ENCODE data around the gene REN. TPM values are rescaled to one million over a fixed set of nuclear protein-coding genes. Genes with fewer than 3 reads are reported as not detected.

Gene REN
- total RNA-seq: under 1 TPM in 2 of 3 donors, not detected in 1; 0.26 to 0.87 TPM
- long read RNA-seq, donor 1, partial matches to known transcripts: 0 of 2 reads
- long read RNA-seq, donor 1, other reads (novel, unspliced or antisense): 2 of 2 reads
- long read RNA-seq, donor 2: 0 reads

- no peak within 1 kb of the TSS for H3K4me3 ChIP-seq
- H3K9me3 ChIP-seq: peaks cover 6% of the 10 kb centered on the region
- ATAC-seq: no peak
- no peaks in the 10 kb centered on the region for H3K36me3 ChIP-seq (ENCODE audit: low read depth)
- no peak for DNase-seq
- no peak for TF ChIP-seq CTCF (IDR thresholded peaks at IDR 0.05)
- intact Hi-C loops (cut with DNase I, micrococcal nuclease): no loop called here
- H3K4me1 ChIP-seq (ENCODE audit: low read depth): peaks cover 3% of the 10 kb centered on the region
These were observed at the start of gene REN for GRCh38 chr1:204166219-204166618. REN (minus strand) TSS chr1:204166337; CDS start chr1:204166293, 44 bp downstream.

GRCh38 chr1:204213668-204214662 is 47.8 kb upstream of the REN start, which contains the start of gene GOLT1A:
GOLT1A (minus strand) TSS chr1:204213988; CDS start chr1:204213906, 82 bp downstream.
- no peak within 1 kb of the TSS for H3K4me3 ChIP-seq
- H3K36me3 ChIP-seq (ENCODE audit: low read depth): no peaks in the 10 kb centered on the region
- no peaks in the 10 kb centered on the region for H3K9me3 ChIP-seq
- peak; percentile 90 to 93 (median 90) for DNase-seq
- H3K4me1 ChIP-seq (ENCODE audit: low read depth): peaks cover 2% of the 10 kb centered on the region
- peak; percentile 11 for TF ChIP-seq CTCF (IDR thresholded peaks at IDR 0.05)
- peak; percentile 98 for ATAC-seq
- intact Hi-C loops (cut with DNase I, micrococcal nuclease): loop anchor here in 1 of 2 donors (5.0 kb wide), 1 partner anchor 148 kb away; no protein-coding TSS in a partner anchor

GRCh38 chr1:204212715-204213114 is 46.6 kb upstream of the REN start:
- H3K36me3 ChIP-seq (ENCODE audit: low read depth): no peaks in the 10 kb centered on the region
- H3K4me1 ChIP-seq (ENCODE audit: low read depth): peaks cover 2% of the 10 kb centered on the region
- DNase-seq (no peak), ATAC-seq (no peak)
- intact Hi-C loops (cut with DNase I, micrococcal nuclease): loop anchor here in 1 of 2 donors (5.0 kb wide), 1 partner anchor 150 kb away; no protein-coding TSS in a partner anchor
- no peak for TF ChIP-seq CTCF (IDR thresholded peaks at IDR 0.05)
- no peaks in the 10 kb centered on the region for H3K9me3 ChIP-seq
- no peak overlapping the region for H3K4me3 ChIP-seq

GRCh38 chr1:204211046-204211445 is 44.9 kb upstream of the REN start:
- ATAC-seq (no peak), DNase-seq (no peak)
- no peaks in the 10 kb centered on the region for H3K9me3 ChIP-seq
- intact Hi-C loops (cut with DNase I, micrococcal nuclease): loop anchor here in 1 of 2 donors (5.0 kb wide), 1 partner anchor 151 kb away; no protein-coding TSS in a partner anchor
- H3K4me1 ChIP-seq (ENCODE audit: low read depth): peaks cover 7% of the 10 kb centered on the region
- no peaks in the 10 kb centered on the region for H3K36me3 ChIP-seq (ENCODE audit: low read depth)
- no peak overlapping the region for H3K4me3 ChIP-seq
- no peak for TF ChIP-seq CTCF (IDR thresholded peaks at IDR 0.05)

- Histone ChIP-seq H3K36me3 (ENCODE audit: low read depth) (no peaks in the 10 kb centered on the region), H3K4me1 (ENCODE audit: low read depth) (peaks cover 4% of the 10 kb centered on the region), H3K9me3 (no peaks in the 10 kb centered on the region), H3K4me3 (no peak overlapping the region)
- intact Hi-C loops (cut with DNase I, micrococcal nuclease): no loop called here
- peak; percentile 93 for ATAC-seq
- peak; percentile 93 for TF ChIP-seq CTCF (IDR thresholded peaks at IDR 0.05)
- DNase-seq: peak in 2 of 3 donors; percentile 82 to 85
These were observed 41.0 kb upstream of the REN start for GRCh38 chr1:204207136-204207616.
